Measurements from ENCODE around the gene LDLRAD4. TPM values are rescaled to one million over a fixed set of nuclear protein-coding genes. Genes with fewer than 3 reads are reported as not detected.

Gene LDLRAD4
- total and polyA plus RNA-seq, 11 donors, result 10.4 to 44.0 (median 29.6) TPM

- DNase-seq, result no peak
- no peak overlapping the region for H3K4me3 ChIP-seq
- peaks cover 3 to 80% (median 32%) of the 10 kb centered on the region in 12 donors for H3K4me1 ChIP-seq
- ATAC-seq, result no peak
- intact Hi-C loops (cut with DNase I), result loop anchor here in 1 of 10 donors (5.0 kb wide), 1 partner anchor 64 kb away; no protein-coding TSS in a partner anchor
- TF ChIP-seq CTCF (IDR thresholded peaks at IDR 0.05), result no peak
- no peak for TF ChIP-seq POLR2A (IDR thresholded peaks at IDR 0.05)
- no peaks in the 10 kb centered on the region for H3K9me3 ChIP-seq
- peak overlapping the region in 6 of 12 donors; percentile 14 to 73 (median 35) for H3K27ac ChIP-seq
- no peaks in the 10 kb centered on the region for H3K36me3 ChIP-seq
- no peaks in the 10 kb centered on the region for H3K27me3 ChIP-seq
- WGBS, 4 donors, result 62 to 76% (median 67%) methylated on average over 9 of the region's 9 CpGs
Observed at GRCh38 chr18:13553449-13553848, 334.9 kb downstream of the LDLRAD4 start.

- H3K4me1 ChIP-seq, result peaks cover 1 to 80% (median 25%) of the 10 kb centered on the region in 12 donors
- no peaks in the 10 kb centered on the region for H3K36me3 ChIP-seq
- TF ChIP-seq CTCF (IDR thresholded peaks at IDR 0.05) (no peak), POLR2A (IDR thresholded peaks at IDR 0.05) (no peak)
- WGBS, 4 donors, result 88 to 92% (median 89%) methylated on average over 2 of the region's 2 CpGs
- H3K9me3 ChIP-seq, result no peaks in the 10 kb centered on the region
- DNase-seq (no peak), ATAC-seq (no peak)
- no peak overlapping the region for H3K27ac ChIP-seq
- intact Hi-C loops (cut with DNase I), result loop anchor here in 4 of 10 donors (5.0 kb wide), 3 partner anchors 77 to 247 kb away; partner anchors contain the start of genes FAM210A (in 2 of the 4) and RNMT (in 2 of the 4)
- no peaks in the 10 kb centered on the region for H3K27me3 ChIP-seq
- H3K4me3 ChIP-seq, result no peak overlapping the region
Observed at GRCh38 chr18:13555192-13555591, 336.6 kb downstream of the LDLRAD4 start.

- intact Hi-C loops (cut with DNase I), result loop anchor here in 4 of 10 donors (2.0 to 5.0 kb wide), 4 partner anchors 75 to 246 kb away; partner anchors contain the start of genes FAM210A (in 2 of the 4) and RNMT (in 2 of the 4)
Observed at GRCh38 chr18:13555865-13556264, 337.3 kb downstream of the LDLRAD4 start.

More at GRCh38 chr18:13555865-13556264, 337.3 kb downstream of the LDLRAD4 start:
- Histone ChIP-seq H3K4me1 (peaks cover 0 to 73% (median 22%) of the 10 kb centered on the region in 12 donors), H3K4me3 (no peak overlapping the region), H3K9me3 (no peaks in the 10 kb centered on the region), H3K36me3 (no peaks in the 10 kb centered on the region), H3K27ac (peak overlapping the region in 4 of 12 donors; percentile 0 to 61 (median 10)), H3K27me3 (no peaks in the 10 kb centered on the region)
- TF ChIP-seq POLR2A (IDR thresholded peaks at IDR 0.05) (no peak), CTCF (IDR thresholded peaks at IDR 0.05) (no peak)
- no peak for DNase-seq
- ATAC-seq, result no peak
- 46 to 82% (median 63%) methylated on average over 3 of the region's 3 CpGs for WGBS, 4 donors
